Measurements from ENCODE around the gene KRTAP1-5.
"Not testable (repeated sequence)": the region's sequence is repeated elsewhere in the genome, so short reads cannot be mapped to it uniquely, and the experiment has no call there.

Gene KRTAP1-5

DNA sequence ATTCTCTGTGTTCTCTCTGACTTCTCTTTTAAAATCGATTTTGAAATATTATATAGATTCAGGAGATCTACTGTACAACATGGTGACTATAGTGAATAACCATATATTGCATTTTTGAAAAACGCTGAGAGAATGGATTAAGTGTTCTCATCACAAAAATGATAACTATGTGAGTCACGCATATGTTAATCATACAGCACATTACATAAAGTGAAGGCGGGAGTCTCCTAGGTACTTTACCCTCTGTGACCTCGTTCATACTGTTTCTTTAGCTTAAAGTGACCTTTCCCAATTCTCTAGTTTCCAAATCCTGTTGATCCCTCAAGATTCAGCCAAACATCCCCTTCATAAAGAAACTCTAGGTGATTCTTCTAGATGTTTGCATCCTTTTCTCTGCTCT lies 24.2 kb downstream of the KRTAP1-5 start:
- no peak for DNase-seq

DNA sequence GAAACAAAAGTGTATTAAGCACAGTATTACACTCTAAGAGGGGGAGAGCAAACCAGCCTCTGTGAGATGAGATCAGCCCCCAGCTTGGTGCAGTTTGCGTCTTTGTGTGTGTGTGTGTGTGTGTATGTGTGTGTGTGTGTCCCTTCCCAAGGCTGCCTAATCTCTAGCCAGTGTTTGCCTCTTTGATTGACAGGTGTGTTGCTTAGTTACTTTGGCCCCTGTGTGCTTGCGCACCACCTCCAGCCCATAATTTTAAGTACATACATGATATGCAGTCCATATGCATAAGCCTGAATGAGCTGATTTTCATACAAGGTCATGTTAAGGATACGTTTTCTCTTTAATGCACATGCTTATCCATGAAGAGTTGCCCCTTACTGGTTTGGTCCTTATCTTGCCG lies 25.2 kb downstream of the KRTAP1-5 start:
- DNase-seq = no peak

DNA sequence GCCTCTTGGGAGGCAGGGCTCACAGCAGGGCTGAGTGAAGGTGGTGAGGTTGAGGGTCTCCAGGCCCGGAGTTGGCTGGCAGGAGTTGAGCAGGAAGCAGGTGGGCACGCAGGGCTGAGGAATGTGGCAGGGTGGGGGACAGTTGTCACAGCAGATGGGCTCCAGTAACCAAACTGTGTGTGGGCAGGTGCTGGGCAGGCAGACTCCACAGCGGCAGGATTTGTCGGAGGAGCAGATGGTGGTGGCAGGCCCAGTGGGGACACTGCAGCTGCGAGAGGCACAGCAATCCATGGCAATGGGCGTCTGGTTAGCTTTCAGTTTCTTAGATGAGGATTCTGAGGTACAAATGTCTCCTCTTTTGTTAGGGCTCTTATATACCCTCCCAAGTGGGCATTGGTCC lies 27.4 kb downstream of the KRTAP1-5 start, which contains the start of gene KRTAP3-2:
Gene KRTAP3-2 (minus strand): TSS at position 344 of the 400 bp plus-strand sequence. CDS start 53 bp downstream, at position 291.
- DNase-seq = not testable (repeated sequence)

DNA sequence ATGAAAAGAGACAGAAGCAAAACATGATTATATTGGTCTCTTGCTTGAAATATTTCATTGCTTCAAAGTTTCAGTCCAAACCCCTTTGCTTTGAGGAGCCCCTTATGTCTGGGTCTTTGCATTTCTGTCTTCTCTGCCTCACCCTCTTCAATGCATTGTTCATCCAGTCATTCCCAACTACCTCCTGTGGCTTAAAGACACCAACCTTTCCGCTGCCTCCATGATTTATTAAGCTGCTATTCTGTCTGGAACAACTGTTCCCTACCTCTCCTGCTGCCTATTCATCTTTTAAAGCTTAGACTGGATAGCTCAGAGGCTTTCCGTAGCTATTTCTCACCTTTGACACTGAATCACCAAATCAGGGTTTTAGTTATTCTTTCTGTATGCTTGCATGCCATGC lies 29.6 kb downstream of the KRTAP1-5 start:
- DNase-seq = no peak

DNA sequence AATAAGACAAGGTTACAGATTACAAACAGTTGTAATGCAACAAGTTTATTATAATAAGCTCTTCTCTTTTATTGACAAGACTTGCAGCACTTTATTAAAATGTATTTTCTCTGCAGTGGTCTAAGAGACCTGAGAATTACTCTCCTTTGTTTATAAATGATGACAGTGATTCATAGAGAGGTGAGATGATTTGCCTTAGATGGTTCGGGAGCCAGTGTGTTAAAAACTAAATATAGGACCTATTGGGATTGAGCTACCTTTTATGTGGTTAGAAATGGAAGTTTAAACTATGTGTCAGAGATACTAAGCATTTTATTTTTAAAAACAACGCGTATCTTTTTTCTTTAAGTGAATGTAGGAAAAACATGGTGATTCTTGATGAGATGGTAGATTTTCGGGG lies 30.2 kb downstream of the KRTAP1-5 start:
- no peak for DNase-seq

DNA sequence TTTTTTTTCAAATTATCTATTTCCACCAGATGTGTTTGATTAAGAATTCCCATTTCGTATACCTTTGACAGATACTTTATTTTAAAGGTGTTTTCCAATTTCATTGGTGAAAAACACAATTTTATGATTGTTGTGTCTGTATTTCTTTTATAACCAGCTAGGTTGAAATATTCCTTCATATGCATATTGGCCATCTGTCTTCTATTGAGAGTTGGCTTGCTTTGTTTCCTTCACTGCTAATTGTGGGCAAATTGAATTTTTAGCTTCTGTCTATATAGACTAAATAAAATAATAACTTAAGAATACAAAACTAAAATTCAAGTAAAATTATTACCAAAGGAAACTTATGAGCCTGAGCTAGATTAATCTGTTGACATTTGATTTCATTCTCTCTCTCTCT lies 31.9 kb downstream of the KRTAP1-5 start:
- no peak for DNase-seq

DNA sequence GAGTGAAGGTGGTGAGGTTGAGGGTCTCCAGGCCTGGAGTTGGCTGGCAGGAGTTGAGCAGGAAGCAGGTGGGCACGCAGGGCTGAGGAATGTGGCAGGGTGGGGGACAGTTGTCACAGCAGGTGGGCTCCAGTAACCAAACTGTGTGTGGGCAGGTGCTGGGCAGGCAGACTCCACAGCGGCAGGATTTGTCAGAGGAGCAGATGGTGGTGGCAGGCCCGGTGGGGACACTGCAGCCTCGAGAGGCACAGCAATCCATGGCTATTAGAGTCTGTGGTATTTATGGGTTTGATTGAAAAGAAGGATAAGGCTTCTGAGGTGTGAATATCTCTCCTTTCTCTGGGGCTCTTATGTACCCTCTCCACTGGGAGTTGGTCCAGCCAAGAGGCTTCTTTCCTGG lies 33.2 kb downstream of the KRTAP1-5 start, which contains the start of gene KRTAP3-3:
Gene KRTAP3-3 (minus strand): TSS at position 326 of the 400 bp plus-strand sequence. CDS start 67 bp downstream, at position 259.
- no peak for DNase-seq

DNA sequence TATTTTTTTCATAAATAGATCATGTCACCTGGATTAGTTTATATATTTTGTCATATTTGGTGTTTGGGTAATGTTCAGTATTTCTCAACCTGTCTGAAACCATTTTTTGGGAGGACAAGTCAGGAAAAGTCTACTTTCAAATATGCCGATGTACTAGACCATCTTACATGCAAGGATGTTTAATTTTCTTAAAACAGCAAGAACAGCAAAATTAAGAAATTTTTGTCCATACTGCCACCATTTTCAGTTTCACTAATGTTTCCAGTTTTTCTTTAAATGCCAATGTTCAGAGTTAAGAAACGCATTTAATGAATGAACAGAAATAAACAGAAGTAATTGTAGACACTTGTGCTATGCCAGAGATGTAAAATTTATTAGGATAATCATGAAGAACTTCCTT lies 33.9 kb downstream of the KRTAP1-5 start:
- no peak for DNase-seq

DNA sequence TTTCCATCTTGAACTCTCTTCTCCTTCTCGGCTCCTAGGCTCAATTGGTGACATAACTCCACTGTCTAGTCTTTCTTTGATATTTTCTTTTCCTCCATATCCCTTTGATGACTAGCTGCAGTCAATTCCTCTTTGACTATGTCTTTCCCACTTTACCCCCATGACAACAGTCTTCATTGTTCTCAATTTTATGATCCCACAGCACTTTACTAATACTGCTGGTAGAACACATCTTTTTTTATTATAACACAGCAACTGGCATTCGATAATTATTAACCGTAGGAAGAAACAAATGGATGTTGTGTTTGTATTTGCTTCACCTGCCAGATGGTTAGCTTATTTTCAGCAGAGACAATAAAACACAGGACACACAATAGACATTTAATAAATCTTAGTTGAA lies 34.3 kb downstream of the KRTAP1-5 start:
- no peak for DNase-seq

DNA sequence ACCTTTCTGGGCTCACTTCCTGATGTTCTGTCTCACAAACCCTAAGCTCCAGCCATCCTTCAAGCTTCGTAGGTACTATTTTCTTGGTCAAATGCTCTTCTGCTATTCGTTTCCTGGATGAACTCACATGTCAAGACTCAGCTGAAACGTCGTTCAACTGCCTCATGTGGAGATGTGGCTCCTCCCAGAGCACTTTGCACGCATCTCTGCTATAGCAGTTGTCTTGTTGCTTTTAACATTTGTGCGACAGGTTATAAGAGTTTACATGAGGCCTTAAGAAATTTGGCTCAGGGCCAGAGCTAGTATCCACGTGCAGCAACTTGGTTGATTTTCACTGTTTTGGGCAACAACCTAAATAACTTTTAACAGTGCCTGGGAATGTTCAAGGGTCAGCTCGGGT lies 40.1 kb downstream of the KRTAP1-5 start:
- DNase-seq = no peak

DNA sequence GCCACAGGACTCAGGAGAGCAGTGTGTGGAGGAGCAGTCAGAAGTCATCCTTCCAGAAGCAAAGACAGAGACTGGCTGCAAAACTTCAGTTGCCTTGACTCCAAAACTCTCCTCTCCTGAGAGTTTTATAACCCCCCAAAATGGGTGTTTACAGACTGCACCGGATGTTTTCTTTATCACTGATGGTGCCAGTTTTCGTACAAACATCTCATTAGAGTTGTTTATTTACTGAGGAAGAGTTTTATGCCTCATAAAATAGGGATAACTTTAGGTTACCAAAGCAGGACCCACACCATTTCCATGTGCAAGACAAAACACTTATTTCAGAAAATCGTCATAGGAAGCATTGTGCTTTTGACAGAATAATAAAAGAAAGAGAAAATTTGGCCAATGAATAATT lies 42.8 kb downstream of the KRTAP1-5 start, which contains the start of gene KRT40:
Gene KRT40 (minus strand): TSS at position 101 of the 400 bp plus-strand sequence. CDS start 53 bp downstream, at position 48.
- DNase-seq = no peak

DNA sequence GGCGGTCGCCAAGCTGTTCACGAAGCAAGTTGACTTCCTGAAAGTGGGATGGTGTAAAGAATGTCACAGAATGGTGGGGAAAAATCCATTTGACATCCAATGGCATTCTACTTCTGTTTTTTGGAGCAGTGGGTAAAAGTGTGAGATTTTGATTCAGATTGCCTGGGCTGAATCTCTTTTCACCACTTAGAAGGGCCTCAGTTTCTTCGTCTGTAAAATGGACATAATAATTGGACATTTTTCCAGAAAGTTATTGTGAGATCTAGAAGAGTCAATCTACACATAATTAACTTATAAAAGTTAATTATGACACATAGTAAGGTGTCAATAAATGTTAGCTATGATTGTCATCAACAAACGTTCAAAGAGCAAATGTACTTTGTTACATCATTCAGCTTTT lies 45.9 kb downstream of the KRTAP1-5 start:
- no peak for DNase-seq

DNA sequence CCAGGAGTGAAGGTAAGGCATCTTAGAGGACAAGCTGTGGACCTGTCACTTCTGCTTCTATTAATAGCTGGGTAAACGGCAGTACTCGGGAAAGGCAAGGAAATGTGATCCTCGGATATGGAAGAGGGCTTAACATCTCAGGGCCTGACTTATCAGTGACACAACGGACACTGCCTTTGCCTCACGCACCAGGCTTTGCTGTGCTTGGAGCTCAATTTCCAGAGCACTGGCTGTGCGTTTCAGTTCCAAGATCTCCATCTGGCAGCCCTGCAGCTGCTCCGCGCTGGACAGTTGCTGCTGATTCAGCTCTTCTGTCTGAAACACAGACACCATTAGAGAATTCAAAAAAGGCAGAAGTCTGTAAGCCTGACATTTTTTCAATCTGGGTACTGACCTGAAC lies 46.4 kb downstream of the KRTAP1-5 start:
- DNase-seq = no peak

DNA sequence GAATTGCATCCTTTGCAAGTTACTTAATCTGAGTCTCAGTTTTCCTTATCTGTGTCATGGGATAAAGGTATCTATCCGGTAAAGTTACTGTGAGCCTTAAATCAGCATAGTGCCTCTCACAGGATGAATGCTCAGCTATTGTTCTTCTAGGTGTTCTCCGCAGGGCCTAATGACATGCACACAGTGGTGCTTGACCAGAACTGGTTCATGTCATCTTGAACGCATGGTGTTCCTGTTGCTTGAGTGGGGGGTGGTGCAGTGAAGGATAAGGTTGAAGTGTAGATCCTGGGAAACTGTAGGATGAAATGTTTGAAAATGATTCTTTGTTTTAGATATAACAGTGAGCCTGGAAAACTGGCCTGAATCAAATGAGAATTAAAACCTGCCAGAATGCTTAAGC lies 46.9 kb downstream of the KRTAP1-5 start:
- no peak for DNase-seq

DNA sequence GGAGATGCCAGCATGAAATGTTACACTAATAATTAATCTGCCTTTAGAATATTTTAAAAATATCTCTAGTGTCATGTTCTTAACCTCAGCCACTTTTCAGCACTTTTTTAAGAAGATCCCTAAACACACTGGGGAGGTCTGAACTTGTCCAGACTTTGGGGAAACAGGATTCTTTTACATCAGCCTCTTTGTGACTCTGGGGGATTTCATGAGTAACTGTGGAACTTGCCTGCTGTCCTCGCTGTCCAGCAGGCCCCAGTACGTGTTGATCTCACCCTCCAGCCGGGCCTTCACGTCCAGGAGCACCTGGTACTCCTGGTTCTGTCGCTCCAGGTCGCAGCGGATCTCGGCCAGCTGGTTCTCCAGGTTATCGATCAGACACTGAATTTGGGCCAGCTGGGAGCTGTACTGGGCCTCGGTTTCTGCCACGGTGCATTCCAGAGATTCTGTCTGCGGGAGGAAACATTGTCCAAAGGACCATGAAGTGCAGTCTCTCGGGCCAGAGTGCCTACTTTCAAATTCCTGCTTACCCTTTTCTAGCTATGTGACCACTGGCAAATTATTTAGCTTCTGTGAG lies 48.3 kb downstream of the KRTAP1-5 start:
- DNase-seq = no peak

Data from NCI-H1694 (cell line).